Kidney tubule cell (primary cell): ENCODE results near the gene CD8B2.
"Not testable (repeated sequence)": the region's sequence is repeated elsewhere in the genome, so short reads cannot be mapped to it uniquely, and the experiment has no call there.

Experiments
- DNase-seq: peaks from one replicate; pipeline ENCODE4 v3.0.0-alpha.2; 2018; ENCODE audit warnings: low spot score

Gene CD8B2

DNA sequence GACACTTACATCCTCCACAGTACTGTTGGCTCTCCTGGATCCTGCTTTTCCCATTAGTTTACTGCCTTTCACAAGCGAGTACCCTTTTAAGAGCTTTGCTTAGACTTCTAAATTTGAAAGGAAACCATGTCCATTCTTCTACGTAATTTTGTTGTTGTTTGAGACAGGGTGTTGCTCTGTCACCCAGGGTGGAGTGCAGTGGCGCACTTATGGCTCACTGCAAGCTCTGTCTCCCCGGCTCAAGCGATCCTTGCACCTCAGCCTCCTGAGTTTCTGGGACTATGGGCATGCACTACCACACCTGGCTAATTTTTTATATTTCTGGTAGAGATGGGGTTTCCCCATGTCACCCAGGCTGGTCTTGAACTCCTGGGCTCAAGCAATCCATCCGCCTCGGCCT, 24.8 kb downstream of the CD8B2 start:
- DNase-seq = not testable (repeated sequence)

DNA sequence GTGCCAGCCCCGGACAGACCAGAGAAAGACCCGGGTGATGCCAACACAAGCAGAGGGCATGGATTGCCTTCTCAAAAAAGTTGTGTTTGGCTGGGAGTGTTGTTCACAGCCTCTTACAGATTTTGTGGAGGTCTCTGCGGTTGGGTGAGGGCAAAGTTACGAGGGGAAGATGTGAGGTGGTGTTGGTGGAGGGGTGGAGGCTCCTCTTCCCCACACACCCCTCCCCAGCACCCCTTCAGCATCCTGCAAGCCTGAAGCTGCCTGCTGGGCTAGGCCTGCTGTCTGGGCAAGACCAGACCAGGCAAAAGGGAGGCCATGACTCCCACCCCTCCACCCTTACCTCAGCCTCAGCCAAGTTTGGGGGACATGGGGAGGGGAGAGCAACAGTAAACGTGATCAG, 26.2 kb downstream of the CD8B2 start:
- DNase-seq = not testable (repeated sequence)

DNA sequence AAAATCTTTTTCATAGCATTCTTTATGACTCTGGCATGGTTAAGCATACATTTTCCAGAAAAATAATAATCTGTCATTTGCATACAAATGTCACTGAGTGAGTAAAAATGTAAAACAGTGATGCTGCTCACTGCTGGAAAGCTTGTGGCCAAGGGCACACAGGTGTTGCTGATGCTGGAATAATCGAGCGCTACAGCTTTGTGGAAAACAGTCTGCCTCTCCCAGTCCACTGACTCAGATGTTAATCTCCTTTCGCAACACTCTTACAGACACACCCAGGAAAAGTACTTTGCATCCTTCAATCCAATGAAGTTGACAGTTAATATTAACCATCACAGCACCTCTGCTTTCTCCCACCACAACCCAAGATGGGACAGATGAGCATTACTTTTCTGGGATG, 27.7 kb downstream of the CD8B2 start:
- not testable (repeated sequence) for DNase-seq

DNA sequence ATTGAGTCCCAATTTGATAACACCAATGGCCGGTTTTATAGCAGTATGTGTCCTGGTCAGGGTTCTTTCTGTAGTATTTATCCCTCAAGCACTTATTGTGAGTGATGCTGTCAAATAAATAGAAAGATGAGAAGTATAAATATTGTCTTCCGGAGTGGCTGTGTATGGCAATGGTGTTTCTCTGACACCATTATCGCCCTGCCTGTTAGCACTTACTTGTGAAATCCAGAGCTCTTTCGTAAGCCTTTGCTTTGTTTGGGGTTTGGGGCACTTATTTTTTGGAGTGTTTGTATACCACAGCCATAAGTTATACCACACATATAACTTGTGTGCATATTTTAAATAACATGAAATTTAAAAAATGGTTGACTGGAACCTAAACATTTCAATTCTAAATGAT, 29.3 kb downstream of the CD8B2 start:
- DNase-seq = no peak

DNA sequence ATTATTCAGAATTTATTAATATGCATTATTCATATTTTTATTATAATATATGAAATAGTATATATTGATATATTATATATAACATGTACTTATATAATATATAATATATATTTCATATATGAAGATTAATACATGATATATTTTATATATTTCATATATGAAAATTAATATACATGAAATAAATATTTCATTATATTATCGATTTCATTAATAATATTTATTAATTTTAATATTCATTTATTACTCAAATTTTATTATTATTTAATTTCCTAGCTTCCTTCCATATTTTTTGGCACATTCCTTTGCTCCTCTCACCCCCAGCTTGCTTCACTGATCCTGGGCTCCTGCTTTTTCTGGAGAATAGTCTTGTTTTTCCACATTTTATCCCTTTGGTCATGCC, 29.7 kb downstream of the CD8B2 start:
- no peak for DNase-seq

DNA sequence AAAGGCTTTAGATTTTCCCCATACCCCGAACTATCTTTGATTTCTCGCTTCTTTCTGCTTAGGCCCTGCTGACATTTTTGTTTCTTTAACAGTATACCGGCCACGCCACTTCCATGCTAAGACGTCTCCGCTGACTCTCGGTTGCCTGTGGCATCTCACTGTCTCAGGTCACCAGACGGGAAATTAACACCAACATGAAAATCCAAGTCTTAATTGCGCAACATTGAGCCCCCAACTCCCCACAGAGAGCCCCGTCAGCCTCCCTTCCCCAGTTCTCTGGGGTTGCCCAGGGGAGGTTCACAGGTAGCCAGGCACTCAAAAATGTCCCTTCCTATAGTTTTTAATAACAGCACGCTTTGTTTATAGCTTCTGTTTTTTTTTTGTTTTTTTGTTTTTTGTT, 30.2 kb downstream of the CD8B2 start:
- DNase-seq = no peak

DNA sequence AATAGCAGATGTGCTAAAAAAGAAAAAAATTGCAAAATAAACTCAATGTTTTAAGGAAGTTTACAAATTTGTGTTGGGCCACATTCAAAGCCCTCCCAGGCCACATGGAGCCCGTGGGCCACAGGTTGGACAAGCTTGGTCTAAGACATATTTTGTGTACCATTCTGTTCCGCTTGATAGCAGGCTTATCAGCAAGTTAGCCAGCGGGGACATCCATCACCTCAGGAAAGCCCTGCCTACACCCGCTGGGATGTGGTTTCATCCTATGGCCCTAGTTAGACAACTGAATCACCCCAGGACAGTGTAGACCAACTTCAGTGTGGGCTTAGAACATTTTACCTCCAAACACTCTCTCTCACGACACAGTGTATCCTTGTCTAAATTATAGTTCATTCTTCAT, 32.6 kb downstream of the CD8B2 start:
- DNase-seq = no peak

DNA sequence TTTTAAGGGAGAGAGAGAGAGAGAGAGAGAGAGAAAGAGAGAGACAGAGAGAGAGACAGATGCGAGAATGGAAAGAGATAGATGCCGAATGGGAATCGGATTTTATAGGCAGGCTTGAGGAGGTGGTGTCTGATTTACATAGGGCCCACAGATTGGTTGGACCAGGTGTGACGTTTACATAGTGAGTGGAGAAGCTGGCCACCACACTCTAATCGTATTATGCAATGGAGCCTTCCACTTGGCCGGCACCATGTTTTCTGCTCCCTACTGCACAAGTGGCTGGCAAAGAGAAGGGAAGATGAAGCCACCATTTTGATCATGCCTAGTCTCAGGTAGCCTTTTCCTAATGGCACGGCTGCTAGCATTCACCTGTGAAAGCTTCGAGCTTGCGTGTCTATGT, 33.9 kb downstream of the CD8B2 start:
- no peak for DNase-seq

DNA sequence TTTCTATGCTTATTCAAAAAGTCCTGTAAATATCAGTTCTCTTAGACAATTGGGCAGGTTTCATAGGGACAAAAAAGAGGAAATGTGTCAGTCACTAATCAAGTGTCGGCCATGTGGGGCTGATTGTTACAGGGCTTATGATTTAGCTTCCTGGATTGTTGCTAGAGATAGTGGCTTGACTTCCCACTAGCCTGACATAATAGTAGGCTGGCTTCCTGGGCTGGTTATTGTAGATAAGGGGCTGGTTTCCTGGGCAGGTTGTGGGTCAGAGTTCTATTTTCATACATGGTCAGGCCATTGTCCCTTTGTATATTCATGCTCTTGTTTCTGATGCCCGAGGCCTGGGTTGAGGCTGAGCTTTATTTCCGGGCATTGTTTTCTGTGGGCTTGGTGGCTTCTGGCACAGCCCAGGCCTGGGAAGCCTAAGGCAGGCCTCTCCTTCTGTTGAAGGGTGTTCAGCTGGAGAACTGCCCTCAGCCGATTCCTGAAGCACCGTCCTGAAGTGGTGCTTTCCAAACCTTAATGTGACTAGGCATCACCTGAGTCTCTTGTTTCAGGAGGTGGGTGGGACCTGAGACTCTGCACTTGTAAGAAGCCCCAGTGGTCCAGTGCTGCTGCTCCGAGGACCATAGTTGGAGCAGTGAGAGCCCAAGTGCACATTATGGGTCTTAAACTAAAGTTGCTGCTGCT, 37.0 kb downstream of the CD8B2 start:
- DNase-seq = no peak

DNA sequence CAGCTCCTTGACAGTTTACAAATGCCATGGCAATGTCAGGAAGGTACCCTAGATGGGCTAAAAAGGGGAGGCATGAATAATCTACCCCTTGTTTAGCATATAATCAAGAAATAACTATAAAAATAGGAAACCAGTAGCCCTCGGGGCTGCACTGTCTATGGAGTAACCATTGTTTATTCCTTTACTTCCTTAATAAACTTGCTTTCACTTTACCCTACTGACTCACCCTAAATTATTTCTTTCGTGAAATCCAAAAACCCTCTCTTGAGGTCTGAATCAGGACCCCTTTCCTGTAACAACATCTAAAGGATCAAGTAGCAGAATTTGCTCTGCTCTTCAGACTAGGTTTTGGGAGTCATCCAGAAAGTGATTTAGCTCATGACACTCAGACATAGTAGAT, 43.7 kb downstream of the CD8B2 start:
- no peak for DNase-seq

DNA sequence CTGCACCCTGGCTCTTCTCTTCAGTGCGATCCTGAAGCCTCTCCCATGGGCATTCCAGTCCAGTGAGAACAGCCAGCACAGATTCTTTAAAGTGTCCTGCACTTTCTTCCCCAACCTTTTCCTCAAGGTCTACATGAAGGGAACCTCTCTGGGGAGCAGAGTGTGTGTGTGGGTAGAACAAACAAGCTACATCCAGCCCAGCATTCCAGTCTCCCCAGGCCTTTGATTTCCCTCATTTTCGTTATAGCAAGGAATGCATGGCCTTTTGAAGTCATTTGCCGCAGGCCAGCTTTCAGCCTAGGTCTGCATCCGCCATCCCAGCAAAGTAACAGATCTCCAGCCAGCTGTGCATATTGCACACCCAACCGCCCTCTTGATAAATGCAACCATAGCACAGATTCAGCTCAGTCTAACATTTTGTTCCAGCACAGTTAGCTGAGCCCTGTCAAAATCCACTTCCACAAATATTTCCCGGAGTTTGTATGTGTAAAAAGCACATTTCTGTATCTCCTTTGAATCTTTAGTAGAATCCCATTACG, 44.6 kb downstream of the CD8B2 start:
- DNase-seq = no peak

DNA sequence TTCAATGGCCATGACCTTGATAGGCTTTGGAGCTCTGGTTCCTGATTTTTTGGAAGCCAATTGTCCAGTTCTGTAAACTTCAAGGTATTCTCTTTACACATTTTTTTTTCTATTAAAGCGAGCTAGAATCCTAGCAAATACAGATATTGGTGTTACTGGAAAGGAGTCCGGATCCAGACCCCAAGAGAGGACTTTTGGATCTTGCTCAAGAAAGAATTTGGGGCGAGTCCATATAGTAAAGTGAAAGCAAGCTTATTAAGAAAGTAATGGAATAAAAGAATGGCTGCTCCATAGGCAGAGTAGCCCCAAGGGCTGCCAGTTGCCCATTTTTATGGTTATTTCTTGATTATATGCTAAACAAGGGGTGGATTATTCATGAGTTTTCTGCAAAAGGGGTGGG, 45.1 kb downstream of the CD8B2 start:
- DNase-seq = no peak

DNA sequence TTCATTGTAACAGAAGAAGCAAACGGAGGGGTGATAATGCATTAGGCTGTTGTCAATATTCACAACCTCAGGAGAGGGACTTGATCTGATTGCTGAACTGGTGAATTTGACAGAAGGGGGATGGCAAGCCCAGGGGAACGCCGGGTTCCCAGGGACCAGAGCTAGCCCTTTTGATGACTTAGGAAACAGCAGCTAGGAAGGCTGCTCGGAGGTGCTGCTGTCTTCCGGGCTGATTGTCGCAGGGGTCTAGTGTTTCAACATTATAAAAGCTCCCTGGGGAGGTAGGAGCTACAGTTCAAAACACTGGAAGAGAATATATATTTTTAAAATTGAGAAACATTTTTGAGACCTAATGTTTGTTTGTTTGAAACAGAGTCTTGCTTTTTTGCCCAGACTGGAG, 47.3 kb downstream of the CD8B2 start:
- DNase-seq = no peak

DNA sequence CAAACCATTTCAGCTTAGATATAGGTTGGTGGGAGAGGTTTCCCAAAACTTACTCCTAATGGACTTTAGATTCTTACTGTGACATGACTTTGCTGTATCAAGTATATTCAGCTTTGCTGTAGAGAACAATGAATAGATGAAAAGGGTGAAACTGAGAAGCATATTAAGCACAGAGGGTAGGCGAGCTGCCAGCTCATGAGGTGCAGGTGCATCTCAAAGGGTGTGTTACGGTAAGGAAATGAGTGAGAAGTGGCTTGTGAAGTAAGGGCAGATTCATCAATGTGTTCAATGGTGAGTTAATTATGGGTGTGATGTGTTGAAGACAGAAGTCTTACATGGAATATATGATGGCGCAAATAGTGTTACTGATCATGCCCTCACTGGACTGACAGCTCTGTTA, 49.3 kb downstream of the CD8B2 start:
- no peak for DNase-seq

DNA sequence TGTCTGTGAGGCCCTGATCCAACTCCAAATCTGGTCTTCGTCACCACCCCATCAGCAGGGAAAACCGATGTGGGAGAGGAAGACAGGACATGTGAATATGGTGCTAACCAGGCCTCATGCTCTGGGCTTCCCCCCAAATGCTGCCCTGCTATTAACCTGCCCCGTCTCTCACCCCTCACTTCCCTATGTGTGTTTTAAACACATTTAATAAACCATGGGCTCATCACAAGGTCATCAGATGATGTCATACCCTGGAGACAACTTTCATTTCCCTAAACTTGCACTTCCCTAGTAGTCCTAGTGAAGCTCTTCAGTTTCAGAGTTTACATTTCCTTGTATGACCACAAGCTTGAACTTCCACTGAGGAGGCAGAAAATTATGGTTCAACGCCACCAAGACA, 49.9 kb downstream of the CD8B2 start:
- DNase-seq = no peak

DNA sequence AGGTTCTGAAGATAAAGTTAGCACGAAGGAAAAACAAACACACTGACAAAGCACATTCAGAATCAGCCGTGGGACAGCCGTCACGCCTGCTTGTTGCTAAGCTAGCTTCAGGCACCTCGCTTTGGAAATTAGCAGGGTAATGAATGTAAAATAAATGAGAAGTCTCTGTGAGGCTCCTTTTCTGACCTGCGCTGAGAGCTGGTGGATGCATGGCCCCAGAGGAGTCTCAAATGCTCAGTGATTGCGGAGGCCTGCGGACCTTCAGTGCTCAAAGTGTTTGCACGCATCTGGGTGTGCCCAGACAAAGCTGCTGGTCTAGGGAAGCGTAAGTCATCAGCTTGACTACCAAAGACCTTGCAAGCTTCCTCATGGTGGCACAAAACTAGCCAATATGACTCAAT, 50.6 kb downstream of the CD8B2 start:
- DNase-seq = no peak

DNA sequence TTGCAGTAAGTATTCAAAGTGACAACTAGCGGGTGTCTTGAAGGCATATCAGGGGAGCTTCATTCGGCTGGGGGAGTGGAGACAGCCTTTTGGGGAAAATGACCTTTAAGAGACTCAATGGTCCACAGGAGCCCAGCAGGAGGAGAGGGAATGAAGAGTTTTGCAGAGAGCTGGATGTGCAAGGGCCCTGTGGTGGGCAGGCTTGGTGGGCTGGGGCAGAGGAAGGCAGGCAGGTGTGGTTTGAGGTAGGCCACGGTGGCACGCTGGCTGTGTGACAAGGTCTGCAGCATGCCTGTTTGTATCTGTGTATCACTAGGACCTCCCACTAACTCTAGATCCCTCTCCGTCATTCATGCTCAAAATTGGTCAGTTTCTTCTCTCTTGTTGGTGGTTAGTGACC, 53.7 kb downstream of the CD8B2 start:
- DNase-seq = no peak

DNA sequence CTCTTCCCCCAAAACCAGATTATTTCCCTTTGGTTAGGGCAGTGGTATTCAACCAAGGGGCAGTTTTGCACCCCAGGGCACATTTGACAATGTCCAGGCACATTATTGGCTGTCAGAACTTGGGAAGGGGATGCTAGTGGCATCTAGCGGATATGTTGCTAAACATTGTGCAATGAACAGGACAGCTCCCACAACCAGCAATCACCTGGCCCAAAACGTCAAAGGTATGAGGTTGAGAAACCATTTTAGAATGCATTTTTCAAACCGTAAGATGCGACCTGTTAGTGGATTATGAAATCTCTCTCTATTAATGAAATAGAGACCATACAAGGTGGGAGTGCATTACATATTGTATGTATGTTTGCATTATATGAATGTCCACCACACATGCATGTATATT, 54.2 kb downstream of the CD8B2 start:
- DNase-seq = no peak

DNA sequence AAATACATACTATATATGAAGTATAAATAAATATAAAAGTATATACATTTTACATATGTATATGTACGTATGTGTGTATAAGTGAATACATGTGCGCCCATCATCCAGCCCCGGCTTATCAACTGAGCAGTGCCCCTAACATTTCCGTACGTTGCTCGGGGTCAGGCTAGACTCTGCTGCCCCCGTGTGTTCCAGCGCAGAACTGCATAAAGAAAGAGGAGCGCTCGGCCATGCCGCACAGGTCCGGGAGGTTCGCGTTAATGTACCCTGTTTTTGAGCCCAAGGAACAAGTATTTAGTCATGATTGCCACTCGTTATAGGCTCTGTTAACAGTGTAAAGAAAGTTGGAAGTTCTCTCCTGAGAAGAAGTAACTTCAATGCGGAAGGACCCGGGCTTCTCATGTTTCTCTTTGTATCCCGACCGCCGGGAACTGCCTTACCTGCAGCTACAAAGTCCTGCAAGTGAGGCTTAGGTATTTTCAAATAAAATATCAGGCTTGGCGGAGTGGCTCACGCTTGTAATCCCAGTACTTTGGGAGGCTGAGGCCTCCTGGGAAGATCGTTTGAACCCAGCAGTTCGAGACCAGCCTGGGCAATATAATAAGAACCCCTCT, 55.7 kb downstream of the CD8B2 start:
- peak; percentile 65 for DNase-seq

DNA sequence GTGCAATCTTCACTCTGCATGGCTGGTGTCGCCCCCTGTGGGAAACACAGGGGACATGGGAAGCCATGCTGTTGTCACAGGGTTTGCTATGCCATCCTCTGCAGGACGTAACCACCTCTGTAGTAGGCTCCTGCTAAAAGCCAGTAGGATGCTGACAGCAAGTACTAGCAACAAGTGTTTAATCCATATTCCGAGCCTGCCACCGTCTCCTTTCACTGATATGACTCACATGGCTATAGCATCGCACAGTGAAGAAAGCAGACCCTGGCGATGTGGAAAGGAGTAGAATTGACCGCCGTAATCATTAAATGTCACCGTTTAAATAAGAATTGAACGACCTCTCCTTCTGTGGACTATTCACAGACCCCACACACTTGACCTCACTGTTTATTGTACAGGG, 57.8 kb downstream of the CD8B2 start:
- DNase-seq = no peak

DNA sequence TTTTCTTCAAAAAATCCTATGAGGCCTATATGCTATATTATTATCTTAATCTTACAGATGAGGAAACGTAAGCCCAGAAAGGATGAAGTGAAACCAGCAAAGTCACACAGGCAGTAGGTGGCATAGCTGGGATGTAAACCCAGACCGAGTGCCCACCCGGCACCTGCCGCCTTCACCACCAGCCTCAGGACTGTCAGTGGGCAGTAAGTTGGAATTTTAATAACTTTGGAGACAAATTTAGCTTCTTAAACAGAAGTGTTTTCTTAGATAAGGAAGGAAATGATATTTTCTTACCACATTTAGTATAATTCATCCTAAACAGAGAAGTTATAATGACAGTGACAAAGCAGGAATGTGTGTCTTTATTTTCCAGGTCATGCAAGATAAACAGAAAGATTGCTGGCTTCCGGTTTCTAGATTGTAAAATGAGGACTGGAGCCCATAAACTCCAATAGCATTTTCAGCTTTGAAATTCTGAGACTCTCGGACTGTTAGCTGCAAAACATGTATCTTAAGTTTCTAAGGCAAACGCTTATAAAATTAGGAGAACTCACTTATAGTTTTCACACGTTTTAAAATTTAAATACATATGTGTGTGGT, 59.3 kb downstream of the CD8B2 start:
- no peak for DNase-seq

DNA sequence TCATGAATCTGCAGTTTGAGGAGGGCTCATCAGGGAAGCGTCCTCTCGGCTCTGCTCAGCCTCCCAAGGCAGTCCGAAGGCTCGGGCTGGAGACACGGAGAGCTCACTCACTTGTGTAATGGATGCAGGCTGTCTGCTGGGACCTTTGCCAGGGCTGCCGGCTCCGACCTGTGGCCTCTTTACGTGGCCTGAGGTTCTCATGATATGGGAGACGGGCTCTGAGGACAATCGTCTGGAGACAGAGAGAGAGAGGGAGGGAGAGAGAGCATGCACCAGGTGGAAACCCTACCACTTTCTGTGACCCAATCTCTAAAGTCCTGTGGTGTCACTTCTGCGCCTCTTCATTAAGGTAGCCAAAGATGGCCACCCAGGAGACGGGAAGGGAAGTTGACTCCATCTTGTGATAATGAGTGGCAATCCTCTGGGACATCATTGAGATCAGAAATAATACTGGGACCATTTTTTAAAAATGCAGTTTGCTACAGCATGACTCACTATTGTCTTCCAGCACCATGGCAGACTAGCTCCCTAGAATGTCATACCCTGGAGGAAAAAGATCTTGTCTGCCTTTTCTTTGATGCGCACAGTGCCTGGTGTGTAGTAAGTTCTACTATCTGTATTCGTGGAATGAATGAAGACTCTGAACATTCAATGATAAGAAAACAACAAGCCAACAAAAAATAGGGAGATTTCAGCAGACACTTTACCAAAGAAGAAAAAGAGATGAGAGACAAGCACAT, 60.2 kb downstream of the CD8B2 start:
- no peak for DNase-seq
